Keratinocyte (primary cell): Measurements from ENCODE around the gene PEPD. TPM values are rescaled to one million over a fixed set of nuclear protein-coding genes. Genes with fewer than 3 reads are reported as not detected.
"Not testable (repeated sequence)": the region's sequence is repeated elsewhere in the genome, so short reads cannot be mapped to it uniquely, and the experiment has no call there.

ENCODE experiments used
- DNase-seq: peaks from one replicate; pipeline ENCODE4 v3.0.0-alpha.2; 2011; ENCODE audit warnings: low read depth, missing footprints, low spot score
- FAIRE-seq: peaks from 2 replicates; lab custom pipeline; 2011; peaks lifted over from hg19 to GRCh38; lab: Jason Lieb, UNC
- H2AFZ ChIP-seq: 2 replicates; pipeline ENCODE4 v1.6.0; 2012; ENCODE audit warnings: low read length, control low read depth, inconsistent platforms; ENCODE audit not compliant: control insufficient read depth
- H3K27ac ChIP-seq: 2 replicates; pipeline ENCODE4 v1.5.1; 2011; ENCODE audit warnings: low read length; ENCODE audit not compliant: control insufficient read depth, insufficient read depth
- H3K27me3 ChIP-seq: 3 replicates; pipeline ENCODE4 v1.6.0; 2011; ENCODE audit warnings: low read length; ENCODE audit not compliant: control insufficient read depth, insufficient read depth; ENCODE audit errors: extremely low read depth
- H3K36me3 ChIP-seq, 2 experiments: 2 replicates in 1 of 2; 3 replicates in 1 of 2; pipeline ENCODE4 v1.5.1; 2011; ENCODE audit warnings: low read length in 2 of 2, mild to moderate bottlenecking in 1 of 2; ENCODE audit not compliant: control insufficient read depth in 2 of 2, insufficient read depth in 2 of 2; ENCODE audit errors: extremely low read depth in 1 of 2
- H3K4me1 ChIP-seq: 3 replicates; pipeline ENCODE4 v1.5.1; 2011; ENCODE audit warnings: low read length; ENCODE audit not compliant: control insufficient read depth, insufficient read depth; ENCODE audit errors: extremely low read depth
- H3K4me2 ChIP-seq: 3 replicates; pipeline ENCODE4 v1.6.0; 2011; ENCODE audit warnings: low read depth, low read length; ENCODE audit not compliant: control insufficient read depth, insufficient read depth; ENCODE audit errors: extremely low read depth
- H3K4me3 ChIP-seq, 3 experiments: fragments of 200-600 bp in 1 of 3; sonication (generic) in 1 of 3; 2 replicates in 2 of 3; 3 replicates in 1 of 3; pipeline ENCODE4 v1.5.1; 2011 to 2016; ENCODE audit warnings: low read length in 3 of 3, mild to moderate bottlenecking in 3 of 3, control low read depth in 2 of 3, inconsistent platforms in 1 of 3, low read depth in 1 of 3, mixed read lengths in 1 of 3, mixed run types in 1 of 3, moderate library complexity in 1 of 3; ENCODE audit not compliant: control insufficient read depth in 2 of 3, insufficient read depth in 2 of 3; ENCODE audit errors: extremely low read depth in 1 of 3
- H3K79me2 ChIP-seq: 2 replicates; pipeline ENCODE4 v1.6.0; 2012; ENCODE audit warnings: low read length; ENCODE audit not compliant: control insufficient read depth, insufficient read depth
- H3K9ac ChIP-seq: 3 replicates; pipeline ENCODE4 v1.6.0; 2011; ENCODE audit warnings: low read length; ENCODE audit not compliant: control insufficient read depth, insufficient read depth; ENCODE audit errors: extremely low read depth
- H3K9me1 ChIP-seq: 3 replicates; pipeline ENCODE4 v1.6.0; 2011; ENCODE audit warnings: low read length; ENCODE audit not compliant: control insufficient read depth, insufficient read depth; ENCODE audit errors: extremely low read depth
- H3K9me3 ChIP-seq: 2 replicates; pipeline ENCODE4 v1.5.1; 2012; ENCODE audit warnings: low read depth, low read length; ENCODE audit not compliant: control insufficient read depth
- H4K20me1 ChIP-seq: 3 replicates; pipeline ENCODE4 v1.6.0; 2011; ENCODE audit warnings: low read length; ENCODE audit not compliant: control insufficient read depth, insufficient read depth; ENCODE audit errors: extremely low read depth
- CTCF ChIP-seq, 3 experiments: IDR thresholded peaks in 1 of 3; conservative IDR thresholded peaks in 1 of 3; optimal IDR thresholded peaks in 1 of 3; 2 replicates in 2 of 3; 3 replicates in 1 of 3; pipeline versions ENCODE3 to v1.5.1; 2011; ENCODE audit warnings: low read length in 3 of 3, mild to moderate bottlenecking in 3 of 3, moderate library complexity in 2 of 3, control low read depth in 1 of 3, inconsistent platforms in 1 of 3; ENCODE audit not compliant: insufficient read depth in 2 of 3; ENCODE audit errors: extremely low read depth in 1 of 3
- EZH2 ChIP-seq: IDR thresholded peaks from one replicate; pipeline ENCODE4 v1.6.1; 2012; ENCODE audit warnings: inconsistent platforms, mild to moderate bottlenecking, low read length, moderate library complexity
- dilution Hi-C: fragments of 300-500 bp; cut with MboI; formaldehyde crosslinking; loops from one replicate; pipeline ENCODE4 v1.7.0; 2020; ENCODE audit warnings: low sequenced_read_pairs; ENCODE audit not compliant: extremely low pct_ligation_motif_present
- polyA plus RNA-seq, 5 experiments: library from polyadenylated mRNA; depleted of rRNA in 3 of 5; stranded (reverse) in 3 of 5; stranded (forward) in 1 of 5; unstranded in 1 of 5; fragments of >200 nt; gene quantifications; 1 replicate in 1 of 5; 2 replicates in 3 of 5; 3 replicates in 1 of 5; pipeline versions ENCODE4 v1.2.1 to v1.2.3, GENCODE V29; 2011 to 2012; ENCODE audit warnings: missing spikeins in 2 of 5, low read depth in 1 of 5, low replicate concordance in 1 of 5

PEPD gene
- polyA plus RNA-seq, 1 donor (not counting 4 experiments of a cell fraction or from before 2014, with no cell fraction given) = 36.9 TPM

GRCh38 chr19:33482476-33482875 is 39.1 kb downstream of the PEPD start:
- H3K27me3 ChIP-seq = no peaks in the 10 kb centered on the region
- TF ChIP-seq CTCF (optimal IDR thresholded peaks at IDR 0.05 in 1 of 3, IDR thresholded peaks at IDR 0.05 in 1 of 3, conservative IDR thresholded peaks at IDR 0.05 in 1 of 3; ENCODE audit: extremely low read depth in 1 of 3, insufficient read depth in 2 of 3, low read length in 3 of 3) = no peak
- no peak for TF ChIP-seq EZH2
- H4K20me1 ChIP-seq = no peaks in the 10 kb centered on the region
- peaks cover 0 to under 1% of the 10 kb centered on the region in 2 experiments for H3K36me3 ChIP-seq
- H3K4me3 ChIP-seq = no peak overlapping the region
- no peak overlapping the region for H3K27ac ChIP-seq
- no peak overlapping the region for H3K4me2 ChIP-seq
- H3K4me1 ChIP-seq = no peaks in the 10 kb centered on the region
- no peaks in the 10 kb centered on the region for H3K9me3 ChIP-seq
- DNase-seq (no peak), FAIRE-seq (no peak)
- no peak overlapping the region for H2AFZ ChIP-seq
- H3K79me2 ChIP-seq = no peaks in the 10 kb centered on the region
- H3K9ac ChIP-seq = no peak overlapping the region
- no peaks in the 10 kb centered on the region for H3K9me1 ChIP-seq
- dilution Hi-C loops = no loop called here

DNA sequence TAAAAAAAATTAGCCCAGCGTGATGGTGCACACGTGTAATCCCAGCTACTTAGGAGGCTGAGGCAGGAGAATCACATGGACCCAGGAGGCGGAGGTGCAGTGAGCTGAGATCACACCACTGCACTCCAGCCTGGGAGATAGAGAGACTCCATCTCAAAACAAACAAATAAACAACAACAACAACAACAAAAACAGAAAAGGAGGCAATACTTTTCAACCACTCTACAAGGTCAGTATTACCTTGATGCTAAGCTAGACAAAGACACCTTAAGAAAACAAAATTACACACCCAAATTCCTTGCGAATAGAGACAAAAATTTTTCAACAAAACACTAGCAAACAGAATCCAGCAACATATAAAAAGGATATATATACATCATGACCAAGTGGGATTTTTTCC is 39.7 kb downstream of the PEPD start:
- Histone ChIP-seq H3K4me1 (no peaks in the 10 kb centered on the region), H3K4me3 (no peak overlapping the region), H3K9me3 (no peaks in the 10 kb centered on the region), H2AFZ (no peak overlapping the region), H3K36me3 (peaks cover 0 to 2% of the 10 kb centered on the region in 2 experiments), H4K20me1 (no peaks in the 10 kb centered on the region), H3K9me1 (no peaks in the 10 kb centered on the region), H3K9ac (no peak overlapping the region), H3K27ac (no peak overlapping the region), H3K27me3 (no peaks in the 10 kb centered on the region), H3K79me2 (no peaks in the 10 kb centered on the region), H3K4me2 (no peak overlapping the region)
- TF ChIP-seq EZH2 = no peak
- TF ChIP-seq CTCF (optimal IDR thresholded peaks at IDR 0.05 in 1 of 3, IDR thresholded peaks at IDR 0.05 in 1 of 3, conservative IDR thresholded peaks at IDR 0.05 in 1 of 3; ENCODE audit: extremely low read depth in 1 of 3, insufficient read depth in 2 of 3, low read length in 3 of 3) = no peak
- no peak for DNase-seq
- no peak for FAIRE-seq
- dilution Hi-C loops = no loop called here

DNA sequence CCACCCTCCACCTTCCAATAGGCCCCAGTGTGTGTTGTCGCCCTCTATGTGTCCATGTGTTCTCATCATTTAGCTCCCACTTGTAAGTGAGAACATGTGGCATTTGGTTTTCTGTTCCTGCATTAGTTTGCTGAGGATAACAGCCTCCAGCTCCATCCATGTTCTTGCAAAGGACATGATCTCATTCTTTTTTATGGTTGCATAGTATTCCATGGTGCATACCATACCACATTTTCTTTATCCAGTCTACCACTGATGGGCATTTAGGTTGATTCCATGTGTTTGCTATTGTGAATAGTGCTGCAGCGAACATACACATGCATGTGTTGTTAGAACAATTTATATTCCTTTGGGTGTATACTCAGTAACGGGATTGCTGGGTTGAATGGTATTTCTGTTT is 42.0 kb downstream of the PEPD start:
- H2AFZ ChIP-seq, H3K4me2 ChIP-seq, H3K9me3 ChIP-seq, FAIRE-seq, DNase-seq, H3K36me3 ChIP-seq, H4K20me1 ChIP-seq, H3K27ac ChIP-seq, H3K79me2 ChIP-seq, H3K9ac ChIP-seq, H3K4me1 ChIP-seq, H3K4me3 ChIP-seq, H3K27me3 ChIP-seq, dilution Hi-C loops, H3K9me1 ChIP-seq: not testable (repeated sequence)
